Retinal pigment epithelial cell (primary cell): ENCODE data around the gene F7.

Experiments used
- DNase-seq: peaks from one replicate; pipeline ENCODE4 v3.0.0-alpha.2; 2010; ENCODE audit warnings: low read depth
- H3K4me3 ChIP-seq: 2 replicates; pipeline ENCODE4 v1.5.1; 2011; ENCODE audit warnings: mild to moderate bottlenecking, low read length, control low read depth, moderate library complexity
- CTCF ChIP-seq: conservative IDR thresholded peaks from 2 replicates; pipeline ENCODE4 v1.5.1; 2011; ENCODE audit warnings: low read depth, low read length, control low read depth, inconsistent platforms

Gene F7

GRCh38 chr13:113064534-113065405 lies 40.8 kb upstream of the F7 start:
- H3K4me3 ChIP-seq = no peak overlapping the region
- no peak for TF ChIP-seq CTCF
- DNase-seq = no peak

- no peak for DNase-seq
- TF ChIP-seq CTCF = no peak
- no peak overlapping the region for H3K4me3 ChIP-seq
Observed at GRCh38 chr13:113065406-113066141, 40.0 kb upstream of the F7 start.

GRCh38 chr13:113066142-113066455 lies 39.5 kb upstream of the F7 start:
- H3K4me3 ChIP-seq = no peak overlapping the region
- no peak for TF ChIP-seq CTCF
- DNase-seq = no peak

DNA sequence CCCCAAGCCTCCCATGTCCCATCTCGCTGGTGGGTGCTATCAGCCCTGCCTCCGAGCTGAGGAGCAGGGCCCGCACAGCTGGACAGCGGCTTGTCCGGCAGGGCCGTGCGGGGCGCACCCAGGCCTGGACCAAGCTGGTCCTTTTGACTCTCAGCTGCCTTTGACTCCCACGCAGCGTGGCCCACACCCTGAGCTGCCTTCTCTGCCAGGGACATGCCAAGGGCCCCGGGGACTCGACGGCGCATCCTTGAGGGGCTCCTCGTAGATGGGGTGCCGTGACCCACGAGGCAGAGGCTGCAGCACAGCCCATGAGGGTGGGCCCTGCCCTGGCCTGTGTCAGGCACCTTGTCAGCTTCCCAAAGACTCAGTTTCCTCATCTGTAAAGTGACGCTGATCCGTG lies 38.8 kb upstream of the F7 start:
- DNase-seq = no peak
- no peak overlapping the region for H3K4me3 ChIP-seq
- TF ChIP-seq CTCF = no peak

DNA sequence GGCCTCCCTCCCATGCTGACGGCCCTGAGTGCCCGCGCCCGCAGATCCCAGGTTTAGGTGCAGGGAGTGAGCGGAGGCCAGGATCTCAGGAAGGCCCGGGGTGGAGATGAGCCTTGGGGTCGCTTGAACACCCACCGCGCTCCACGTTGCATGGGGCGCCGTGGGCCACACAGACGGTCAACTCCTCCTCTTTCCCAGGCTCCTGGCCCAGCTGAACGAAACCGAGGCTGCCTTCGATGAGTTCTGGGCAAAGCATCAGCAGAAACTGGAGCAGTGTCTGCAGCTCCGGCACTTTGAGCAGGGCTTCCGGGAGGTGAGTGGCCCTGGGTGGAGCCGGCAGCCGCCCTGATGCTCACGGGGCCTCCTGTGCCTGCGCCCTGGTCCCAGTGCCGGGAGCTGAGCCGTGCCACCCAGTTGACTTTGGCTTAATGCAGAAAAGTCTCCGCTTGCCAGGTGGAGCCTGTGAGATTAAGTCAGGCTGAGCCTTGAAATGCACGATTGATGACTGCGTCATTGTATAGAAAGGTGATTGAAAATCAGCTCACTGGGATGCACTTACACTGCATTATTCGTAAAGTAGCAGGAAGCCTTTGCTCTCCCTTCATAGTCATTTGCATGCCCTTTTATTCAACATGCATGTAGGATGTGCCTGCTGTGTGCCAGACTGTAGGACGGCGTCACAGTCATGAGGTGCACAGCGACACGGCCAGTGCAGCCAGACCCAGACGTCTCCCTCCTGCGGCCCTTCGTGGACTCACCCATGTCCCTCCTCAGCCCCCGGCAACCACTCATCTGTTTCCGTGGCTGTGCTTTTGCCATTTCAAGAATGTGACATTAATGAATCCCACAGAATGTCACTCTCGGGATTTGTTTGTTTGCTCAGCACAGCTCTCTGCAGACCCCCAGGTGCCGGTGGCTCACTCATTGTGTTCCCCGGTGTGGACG lies 35.5 kb upstream of the F7 start:
- no peak for TF ChIP-seq CTCF
- H3K4me3 ChIP-seq = no peak overlapping the region
- DNase-seq = no peak

GRCh38 chr13:113070855-113071254 lies 34.7 kb upstream of the F7 start:
- H3K4me3 ChIP-seq = no peak overlapping the region
- DNase-seq = no peak
- no peak for TF ChIP-seq CTCF
